NCI-H1092 treated with DMSO at 0.1 percent for 48 hours (cell line): Measurements from ENCODE around the gene PGAM5.
A peak's percentile ranks its signal among the peaks of the same experiment; 100 is the strongest.

Source experiments
- DNase-seq: peaks from one replicate; lab custom pipeline; 2025; lab: John Stamatoyannopoulos, UW

The PGAM5 gene

DNA sequence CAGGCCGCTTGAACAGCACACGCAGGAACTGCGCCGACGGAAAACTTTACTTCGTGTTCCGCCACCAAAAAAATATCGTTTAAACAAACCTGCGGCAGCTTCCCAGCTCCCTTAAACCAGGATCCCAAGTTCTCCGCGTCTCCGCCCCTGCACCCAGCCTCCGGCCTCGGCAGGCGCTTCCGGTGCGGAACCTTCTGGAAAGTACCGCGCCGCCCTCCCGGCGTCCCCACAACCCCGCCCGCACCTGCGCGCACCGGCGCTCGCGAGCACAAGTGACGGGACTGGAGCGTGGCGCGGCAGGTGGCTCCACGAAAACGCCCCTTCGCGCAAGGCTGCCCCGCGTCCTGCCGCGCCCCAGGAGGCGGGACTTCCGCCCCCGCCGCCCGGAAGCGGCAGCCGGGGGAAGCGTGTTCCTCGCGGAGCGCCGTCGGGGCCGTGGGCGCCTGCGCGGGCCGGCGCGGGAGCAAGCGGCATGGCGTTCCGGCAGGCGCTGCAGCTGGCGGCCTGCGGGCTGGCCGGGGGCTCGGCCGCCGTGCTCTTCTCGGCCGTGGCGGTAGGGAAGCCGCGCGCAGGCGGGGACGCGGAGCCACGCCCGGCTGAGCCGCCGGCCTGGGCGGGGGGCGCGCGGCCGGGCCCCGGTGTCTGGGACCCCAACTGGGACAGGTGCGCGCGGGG, at the start of gene PGAM5:
Gene PGAM5, plus strand, starts transcription at position 438 of the 675 bp plus-strand sequence. Its CDS starts 35 bp downstream, at position 473.
- peak; percentile 83 for DNase-seq

GRCh38 chr12:132660996-132661395, 49.6 kb upstream of the PGAM5 start:
- no peak for DNase-seq

DNA sequence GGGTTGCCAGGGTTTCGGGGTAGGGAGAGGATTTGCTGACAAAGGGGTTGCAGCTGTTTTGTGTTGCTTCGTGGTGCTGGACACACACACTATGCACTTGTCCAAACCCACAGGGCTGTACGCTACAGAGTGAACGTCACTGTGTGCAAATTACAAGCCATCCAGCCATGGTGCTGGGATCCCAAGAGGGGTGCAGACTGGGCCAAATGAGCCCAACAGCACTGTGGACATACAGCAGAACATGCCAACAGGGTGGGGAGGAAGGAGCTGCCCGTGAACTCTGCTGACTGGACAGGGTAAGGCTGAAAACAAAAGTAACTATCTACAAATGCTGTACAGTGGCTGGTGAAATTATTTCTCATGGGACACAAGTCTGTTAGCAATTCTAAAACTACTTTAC, 48.7 kb upstream of the PGAM5 start:
- no peak for DNase-seq

- DNase-seq = no peak
These were observed 47.5 kb upstream of the PGAM5 start for GRCh38 chr12:132662901-132663755.

- no peak for DNase-seq
These were observed 46.2 kb upstream of the PGAM5 start for GRCh38 chr12:132664206-132665148.

DNA sequence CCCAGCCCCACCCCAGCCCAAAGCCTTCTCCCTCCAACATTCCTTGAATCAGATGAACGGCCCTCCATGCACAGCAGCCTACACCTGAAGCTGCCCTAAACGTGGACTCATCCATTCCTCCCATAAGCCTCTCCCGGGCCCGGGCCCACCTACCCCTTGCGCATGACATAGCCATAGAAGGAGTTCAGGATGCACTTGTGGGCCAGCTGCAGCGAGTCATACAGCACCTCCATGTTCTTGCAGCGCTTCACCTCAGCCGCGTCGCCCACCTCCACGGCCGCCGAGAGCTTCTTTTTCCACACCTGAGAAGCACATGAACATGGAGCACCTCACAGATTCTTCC, 45.5 kb upstream of the PGAM5 start:
- no peak for DNase-seq

- DNase-seq = no peak
These were observed 44.8 kb upstream of the PGAM5 start for GRCh38 chr12:132665794-132666193.

DNA sequence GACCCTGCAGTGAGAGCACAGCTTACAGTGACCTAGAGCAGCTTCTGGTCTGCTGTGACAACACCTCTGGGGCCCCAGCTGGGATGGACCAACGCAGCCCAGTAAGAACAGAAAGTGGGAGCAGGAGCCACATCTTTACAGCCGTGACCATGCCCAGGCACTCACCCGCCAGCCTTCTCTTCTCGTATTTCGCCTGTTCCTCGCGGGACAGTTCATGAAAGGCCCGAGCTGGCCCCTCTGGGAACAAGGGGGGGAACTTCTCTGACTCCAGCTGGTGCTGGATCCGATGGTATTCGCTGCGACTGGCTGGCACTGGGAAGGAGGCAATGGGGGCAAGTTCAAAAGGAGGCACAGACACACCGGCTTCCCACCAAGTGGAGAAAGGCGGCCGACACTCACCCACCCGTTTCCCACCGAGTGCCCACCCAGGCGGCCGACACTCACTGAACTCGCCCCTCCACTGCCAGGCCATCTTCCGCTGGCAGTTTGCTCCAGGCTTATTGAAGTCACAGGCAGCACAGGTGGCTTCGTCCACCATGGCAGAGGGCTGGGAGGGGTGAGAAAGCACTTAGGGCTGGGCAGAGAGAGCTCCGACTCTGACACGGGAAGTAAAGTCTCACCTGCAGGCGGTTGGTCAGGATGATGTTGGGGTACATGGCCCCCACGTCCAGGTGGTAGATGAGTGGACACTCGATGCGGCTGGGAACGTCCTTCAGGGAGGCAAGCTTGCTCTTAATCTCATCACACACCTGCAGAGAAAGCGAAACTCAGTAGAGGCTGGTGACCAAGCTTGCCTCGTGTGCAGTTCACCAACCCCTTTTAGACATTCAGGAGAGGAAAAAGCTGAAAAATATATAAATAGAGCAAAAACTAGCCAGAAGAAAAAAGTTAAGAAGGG, 42.2 kb upstream of the PGAM5 start:
- DNase-seq = no peak

- DNase-seq = no peak
These were observed 41.3 kb upstream of the PGAM5 start for GRCh38 chr12:132669166-132669879.

DNA sequence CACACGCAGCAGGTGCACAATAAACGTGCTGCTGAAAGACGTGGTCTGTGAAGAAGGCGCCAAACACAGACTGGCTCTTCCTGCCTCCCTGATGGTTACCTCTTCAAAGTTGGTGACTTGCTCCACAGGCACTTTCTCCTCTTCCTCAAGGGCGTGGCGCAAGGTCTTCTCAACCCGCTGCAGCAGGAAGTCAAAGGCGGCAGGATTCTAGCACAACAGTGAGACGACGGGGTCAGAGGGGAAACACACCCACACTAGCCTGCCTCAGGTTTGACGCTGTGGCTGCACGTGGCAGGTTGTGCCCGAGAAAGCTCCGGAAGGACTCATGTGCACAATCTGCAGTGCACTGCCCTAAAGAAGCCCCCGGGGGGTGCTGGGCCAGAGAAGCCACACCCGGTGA, 38.5 kb upstream of the PGAM5 start:
- no peak for DNase-seq

- DNase-seq = no peak
These were observed 38.0 kb upstream of the PGAM5 start for GRCh38 chr12:132672678-132673077.

- DNase-seq = no peak
These were observed 37.1 kb upstream of the PGAM5 start for GRCh38 chr12:132673288-132674179.

- DNase-seq = no peak
These were observed 36.1 kb upstream of the PGAM5 start for GRCh38 chr12:132674561-132674960.

DNA sequence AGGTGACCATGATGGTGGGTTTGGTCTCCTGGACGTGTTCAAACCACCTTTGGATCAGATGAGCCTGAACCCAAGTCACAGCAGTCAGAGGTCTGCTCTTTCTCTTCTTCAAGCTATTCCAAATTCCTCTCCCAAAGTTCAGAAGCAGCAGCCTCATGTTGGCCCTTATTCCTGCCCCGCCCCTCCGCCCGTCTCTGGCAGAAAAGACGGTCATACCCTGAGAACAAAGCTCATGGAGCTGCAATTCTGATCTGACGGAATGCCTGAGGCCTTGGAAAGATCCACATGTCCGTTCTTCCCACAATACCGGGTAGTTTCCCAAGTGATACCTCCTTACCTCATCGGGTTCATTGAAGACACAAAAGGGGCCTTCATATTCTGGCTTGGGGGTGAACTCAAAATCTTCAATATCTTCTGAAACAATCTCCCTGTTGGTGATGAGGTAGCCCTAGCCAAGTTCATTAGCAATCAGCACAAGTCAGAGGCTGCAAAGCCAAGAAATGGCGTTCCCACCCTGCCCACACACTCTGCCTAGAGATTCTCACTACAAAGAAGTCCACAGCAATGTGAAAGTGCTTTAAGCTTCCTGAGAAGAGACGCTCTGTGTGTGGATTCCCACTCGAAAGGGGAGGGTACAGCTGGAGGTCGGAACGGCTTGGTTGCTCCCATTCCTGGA, 34.7 kb upstream of the PGAM5 start:
- no peak for DNase-seq

- DNase-seq = no peak
These were observed 33.1 kb upstream of the PGAM5 start for GRCh38 chr12:132677492-132677891.

- DNase-seq = no peak
These were observed 25.2 kb upstream of the PGAM5 start for GRCh38 chr12:132685400-132685799.

GRCh38 chr12:132686825-132687210, 23.8 kb upstream of the PGAM5 start:
- DNase-seq = no peak

DNA sequence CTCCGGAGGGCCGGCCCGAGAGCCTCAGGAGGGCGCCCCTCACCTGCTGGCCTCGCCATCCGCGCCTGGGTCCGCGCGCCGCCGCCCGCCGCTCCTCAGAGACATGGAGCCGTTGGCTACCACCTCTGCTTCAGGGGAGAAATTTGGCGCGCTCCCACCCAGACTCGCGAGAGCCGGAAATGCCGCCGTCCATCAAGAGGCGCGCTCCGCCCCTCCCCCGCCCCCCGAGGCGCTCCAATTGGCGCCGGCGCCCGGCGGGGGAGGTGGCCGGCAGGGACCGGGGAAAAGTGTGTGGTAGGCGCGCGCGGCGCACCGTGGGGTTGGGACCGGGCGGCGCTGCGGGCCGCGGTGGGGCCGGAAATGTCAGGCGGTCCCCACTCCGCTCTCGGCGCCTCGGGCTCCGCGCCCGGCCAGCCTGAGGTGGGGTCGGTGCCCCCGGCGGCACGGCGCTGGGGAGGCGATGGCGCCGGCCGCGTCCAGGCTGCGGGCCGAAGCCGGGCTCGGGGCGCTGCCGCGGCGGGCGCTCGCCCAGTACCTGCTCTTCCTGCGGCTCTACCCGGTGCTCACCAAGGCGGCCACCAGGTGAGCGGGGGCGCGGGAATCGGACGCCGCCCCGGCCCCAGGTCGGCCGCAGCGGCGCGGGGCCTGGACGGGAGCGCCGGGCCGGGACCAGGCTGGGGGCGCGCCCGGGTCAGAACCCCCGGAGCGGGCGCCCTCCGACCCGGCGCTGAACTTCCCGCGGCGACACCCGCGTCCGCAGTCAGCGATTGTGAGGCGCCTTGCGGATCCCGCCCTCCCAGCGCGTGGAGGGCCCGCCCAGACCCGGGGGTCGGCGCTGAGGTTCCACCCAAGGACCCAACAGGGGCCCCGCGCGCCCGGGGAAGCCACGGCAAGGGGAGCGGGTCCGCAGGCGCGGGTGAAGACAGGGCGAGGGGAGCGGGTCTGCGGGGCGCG, 23.2 kb upstream of the PGAM5 start, which contains the start of the genes POLE and PXMP2:
Gene POLE, minus strand, starts transcription at position 132 of the 954 bp plus-strand sequence. Its CDS starts 27 bp downstream, at position 105.
Gene PXMP2, plus strand, starts transcription at position 377 of the 954 bp plus-strand sequence. Its CDS starts 84 bp downstream, at position 461.
- peak; percentile 94 for DNase-seq
